ENCODE data around the gene POU2AF1.

- no peak for TF ChIP-seq EZH2phosphoT487 (IDR thresholded peaks at IDR 0.05; ENCODE audit: borderline replicate concordance, low read length)
- TF ChIP-seq, protein P1, sequence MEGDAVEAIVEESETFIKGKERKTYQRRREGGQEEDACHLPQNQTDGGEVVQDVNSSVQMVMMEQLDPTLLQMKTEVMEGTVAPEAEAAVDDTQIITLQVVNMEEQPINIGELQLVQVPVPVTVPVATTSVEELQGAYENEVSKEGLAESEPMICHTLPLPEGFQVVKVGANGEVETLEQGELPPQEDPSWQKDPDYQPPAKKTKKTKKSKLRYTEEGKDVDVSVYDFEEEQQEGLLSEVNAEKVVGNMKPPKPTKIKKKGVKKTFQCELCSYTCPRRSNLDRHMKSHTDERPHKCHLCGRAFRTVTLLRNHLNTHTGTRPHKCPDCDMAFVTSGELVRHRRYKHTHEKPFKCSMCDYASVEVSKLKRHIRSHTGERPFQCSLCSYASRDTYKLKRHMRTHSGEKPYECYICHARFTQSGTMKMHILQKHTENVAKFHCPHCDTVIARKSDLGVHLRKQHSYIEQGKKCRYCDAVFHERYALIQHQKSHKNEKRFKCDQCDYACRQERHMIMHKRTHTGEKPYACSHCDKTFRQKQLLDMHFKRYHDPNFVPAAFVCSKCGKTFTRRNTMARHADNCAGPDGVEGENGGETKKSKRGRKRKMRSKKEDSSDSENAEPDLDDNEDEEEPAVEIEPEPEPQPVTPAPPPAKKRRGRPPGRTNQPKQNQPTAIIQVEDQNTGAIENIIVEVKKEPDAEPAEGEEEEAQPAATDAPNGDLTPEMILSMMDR (conservative IDR thresholded peaks at IDR 0.05; ENCODE audit: low read depth, low read length): no peak
Observed at GRCh38 chr11:111349191-111349695, 29.8 kb downstream of the POU2AF1 start.

Data from PC-3 (cell line).